Fibroblast of lung (primary cell): ENCODE data around the gene CLEC16A.

Experiments used
- CTCF ChIP-seq, 2 donors: IDR thresholded peaks in 1 of 2; conservative IDR thresholded peaks in 1 of 2; 1 replicate in 1 of 2; 2 replicates in 1 of 2; pipeline ENCODE4 v1.5.1; 2011 to 2012; ENCODE audit warnings: low read length in 2 of 2, control low read depth in 1 of 2, inconsistent platforms in 1 of 2, low read depth in 1 of 2, mild to moderate bottlenecking in 1 of 2
- EZH2 ChIP-seq: IDR thresholded peaks from 2 replicates; pipeline ENCODE4 v1.5.1; 2012; ENCODE audit warnings: low read length, control low read depth, mild to moderate bottlenecking; ENCODE audit errors: missing control alignments

GRCh38 chr16:11084876-11085485 is 140.6 kb downstream of the CLEC16A start:
- TF ChIP-seq EZH2 (no peak), CTCF (conservative IDR thresholded peaks at IDR 0.05 in 1 of 2, IDR thresholded peaks at IDR 0.05 in 1 of 2; ENCODE audit: low read depth in 1 of 2, low read length in 2 of 2) (no peak)
